ENCODE data around the gene RNASEH1. TPM values are rescaled to one million over a fixed set of nuclear protein-coding genes. Genes with fewer than 3 reads are reported as not detected.
A peak's percentile ranks its signal among the peaks of the same experiment; 100 is the strongest.

RNASEH1 gene
- total RNA-seq, 3 donors from 2014 or later (not counting 1 experiment from before 2014, with no cell fraction given): 25.6 to 30.6 (median 26.3) TPM

- peaks cover 11% of the 10 kb centered on the region for H3K4me1 ChIP-seq (ENCODE audit: control insufficient read depth, insufficient read depth, low read length)
- Mint-ChIP-seq H3K4me3 (peak overlapping the region; percentile 93), H3K27me3 (ENCODE audit: low read depth in 2 of 2) (no peaks in the 10 kb centered on the region), H3K4me1 (peaks cover 6 to 15% of the 10 kb centered on the region in 2 donors), H3K36me3 (no peaks in the 10 kb centered on the region), H3K27ac (peak overlapping the region; percentile 85 to 89), H3K9me3 (no peaks in the 10 kb centered on the region)
- no peak overlapping the region for H3K4me3 ChIP-seq (ENCODE audit: low read length)
- H3K36me3 ChIP-seq (ENCODE audit: control insufficient read depth, insufficient read depth, low read length): peaks cover 3% of the 10 kb centered on the region
- H3K27me3 ChIP-seq (ENCODE audit: control insufficient read depth, insufficient read depth, low read length): no peaks in the 10 kb centered on the region
- H3K27ac ChIP-seq (ENCODE audit: low read length): peak overlapping the region; percentile 23
- DNase-seq: no peak
- H3K9me3 ChIP-seq (ENCODE audit: control insufficient read depth, insufficient read depth, low read length): no peaks in the 10 kb centered on the region
- ATAC-seq: no peak
- 81% methylated on average over 5 of the region's 5 CpGs for WGBS (ENCODE audit: insufficient coverage)
- intact Hi-C loops (cut with micrococcal nuclease): no loop called here
- TF ChIP-seq, protein P1, sequence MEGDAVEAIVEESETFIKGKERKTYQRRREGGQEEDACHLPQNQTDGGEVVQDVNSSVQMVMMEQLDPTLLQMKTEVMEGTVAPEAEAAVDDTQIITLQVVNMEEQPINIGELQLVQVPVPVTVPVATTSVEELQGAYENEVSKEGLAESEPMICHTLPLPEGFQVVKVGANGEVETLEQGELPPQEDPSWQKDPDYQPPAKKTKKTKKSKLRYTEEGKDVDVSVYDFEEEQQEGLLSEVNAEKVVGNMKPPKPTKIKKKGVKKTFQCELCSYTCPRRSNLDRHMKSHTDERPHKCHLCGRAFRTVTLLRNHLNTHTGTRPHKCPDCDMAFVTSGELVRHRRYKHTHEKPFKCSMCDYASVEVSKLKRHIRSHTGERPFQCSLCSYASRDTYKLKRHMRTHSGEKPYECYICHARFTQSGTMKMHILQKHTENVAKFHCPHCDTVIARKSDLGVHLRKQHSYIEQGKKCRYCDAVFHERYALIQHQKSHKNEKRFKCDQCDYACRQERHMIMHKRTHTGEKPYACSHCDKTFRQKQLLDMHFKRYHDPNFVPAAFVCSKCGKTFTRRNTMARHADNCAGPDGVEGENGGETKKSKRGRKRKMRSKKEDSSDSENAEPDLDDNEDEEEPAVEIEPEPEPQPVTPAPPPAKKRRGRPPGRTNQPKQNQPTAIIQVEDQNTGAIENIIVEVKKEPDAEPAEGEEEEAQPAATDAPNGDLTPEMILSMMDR (IDR thresholded peaks at IDR 0.05): no peak
Measured at GRCh38 chr2:3535467-3535793, 22.7 kb downstream of the RNASEH1 start.

- no peak overlapping the region for H3K4me3 ChIP-seq (ENCODE audit: low read length)
- peaks cover 11% of the 10 kb centered on the region for H3K4me1 ChIP-seq (ENCODE audit: control insufficient read depth, insufficient read depth, low read length)
- no peak overlapping the region for H3K27ac ChIP-seq (ENCODE audit: low read length)
- no peak overlapping the region for H3K27ac Mint-ChIP-seq
- H3K9me3 Mint-ChIP-seq: no peaks in the 10 kb centered on the region
- no peaks in the 10 kb centered on the region for H3K27me3 ChIP-seq (ENCODE audit: control insufficient read depth, insufficient read depth, low read length)
- ATAC-seq: no peak
- WGBS (ENCODE audit: insufficient coverage): 93% methylated on average over 24 of the region's 24 CpGs
- H3K9me3 ChIP-seq (ENCODE audit: control insufficient read depth, insufficient read depth, low read length): no peaks in the 10 kb centered on the region
- H3K4me1 Mint-ChIP-seq: peaks cover 6 to 15% of the 10 kb centered on the region in 2 donors
- no peaks in the 10 kb centered on the region for H3K36me3 Mint-ChIP-seq
- H3K4me3 Mint-ChIP-seq: no peak overlapping the region
- TF ChIP-seq, protein P1 (IDR thresholded peaks at IDR 0.05): no peak
- H3K27me3 Mint-ChIP-seq (ENCODE audit: low read depth in 2 of 2): no peaks in the 10 kb centered on the region
- no peaks in the 10 kb centered on the region for H3K36me3 ChIP-seq (ENCODE audit: control insufficient read depth, insufficient read depth, low read length)
- intact Hi-C loops (cut with micrococcal nuclease): no loop called here
- DNase-seq: no peak
Measured at GRCh38 chr2:3534251-3534814, 23.8 kb downstream of the RNASEH1 start.

GRCh38 chr2:3533836-3534235 is 24.3 kb downstream of the RNASEH1 start:
- Mint-ChIP-seq H3K4me3 (no peak overlapping the region), H3K9me3 (no peaks in the 10 kb centered on the region), H3K36me3 (no peaks in the 10 kb centered on the region), H3K27me3 (ENCODE audit: low read depth in 2 of 2) (no peaks in the 10 kb centered on the region), H3K4me1 (peaks cover 6 to 15% of the 10 kb centered on the region in 2 donors), H3K27ac (no peak overlapping the region)
- WGBS (ENCODE audit: insufficient coverage): 91% methylated on average over 6 of the region's 6 CpGs
- Histone ChIP-seq H3K4me1 (ENCODE audit: control insufficient read depth, insufficient read depth, low read length) (peaks cover 11% of the 10 kb centered on the region), H3K36me3 (ENCODE audit: control insufficient read depth, insufficient read depth, low read length) (no peaks in the 10 kb centered on the region), H3K9me3 (ENCODE audit: control insufficient read depth, insufficient read depth, low read length) (no peaks in the 10 kb centered on the region), H3K4me3 (ENCODE audit: low read length) (no peak overlapping the region), H3K27me3 (ENCODE audit: control insufficient read depth, insufficient read depth, low read length) (no peaks in the 10 kb centered on the region), H3K27ac (ENCODE audit: low read length) (no peak overlapping the region)
- intact Hi-C loops (cut with micrococcal nuclease): no loop called here
- no peak for ATAC-seq
- TF ChIP-seq, protein P1 (IDR thresholded peaks at IDR 0.05): no peak
- no peak for DNase-seq

DNA sequence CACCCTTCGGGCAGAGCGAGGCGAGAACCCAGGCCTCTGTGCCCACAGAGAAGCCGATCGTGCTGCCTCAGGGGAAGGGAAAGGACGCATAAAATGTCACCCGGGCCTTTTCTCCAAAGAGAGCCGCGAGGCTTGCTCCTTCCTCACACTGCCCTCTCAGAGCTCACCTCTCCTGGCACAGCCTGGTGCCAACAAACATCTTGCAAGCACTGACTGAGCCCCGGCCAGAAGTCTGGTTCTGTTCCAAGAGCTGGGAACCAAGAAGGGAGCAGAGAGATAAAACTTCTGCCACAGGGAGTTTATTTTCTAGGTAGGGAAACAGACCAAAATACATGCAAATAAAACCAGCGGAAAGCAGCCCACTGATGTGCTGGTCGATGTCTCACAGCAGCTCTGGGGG is 25.2 kb downstream of the RNASEH1 start:
- H3K27ac ChIP-seq (ENCODE audit: low read length): no peak overlapping the region
- H3K9me3 Mint-ChIP-seq: no peaks in the 10 kb centered on the region

More for the DNA sequence above, 25.2 kb downstream of the RNASEH1 start:
- H3K4me3 Mint-ChIP-seq: no peak overlapping the region
- no peaks in the 10 kb centered on the region for H3K36me3 Mint-ChIP-seq
- no peak for DNase-seq
- H3K27ac Mint-ChIP-seq: no peak overlapping the region
- peaks cover 6 to 15% of the 10 kb centered on the region in 2 donors for H3K4me1 Mint-ChIP-seq
- H3K27me3 ChIP-seq (ENCODE audit: control insufficient read depth, insufficient read depth, low read length): no peaks in the 10 kb centered on the region
- H3K4me1 ChIP-seq (ENCODE audit: control insufficient read depth, insufficient read depth, low read length): peaks cover 11% of the 10 kb centered on the region
- no peaks in the 10 kb centered on the region for H3K27me3 Mint-ChIP-seq (ENCODE audit: low read depth in 2 of 2)
- no peak overlapping the region for H3K4me3 ChIP-seq (ENCODE audit: low read length)
- intact Hi-C loops (cut with micrococcal nuclease): no loop called here
- no peaks in the 10 kb centered on the region for H3K36me3 ChIP-seq (ENCODE audit: control insufficient read depth, insufficient read depth, low read length)
- H3K9me3 ChIP-seq (ENCODE audit: control insufficient read depth, insufficient read depth, low read length): no peaks in the 10 kb centered on the region
- 95% methylated on average over 12 of the region's 12 CpGs for WGBS (ENCODE audit: insufficient coverage)
- TF ChIP-seq, protein P1 (IDR thresholded peaks at IDR 0.05): no peak
- ATAC-seq: no peak

Data from natural killer cell (primary cell).